Type B pancreatic cell (in vitro differentiated cells): Measurements from ENCODE around the gene CHTF18. TPM values are rescaled to one million over a fixed set of nuclear protein-coding genes. Genes with fewer than 3 reads are reported as not detected.

Experiments used
- DNase-seq: peaks from one replicate; pipeline ENCODE4 v3.0.0; 2021; ENCODE audit warnings: mixed read lengths; ENCODE audit not compliant: unreplicated experiment; ENCODE audit errors: extremely low spot score
- H3K27ac Mint-ChIP-seq: 2 replicates; pipeline ENCODE4 v1.8.0; 2021; ENCODE audit warnings: mild to moderate bottlenecking, mixed read lengths
- H3K27me3 Mint-ChIP-seq: 2 replicates; pipeline ENCODE4 v1.8.0; 2021; ENCODE audit warnings: mixed read lengths
- H3K36me3 Mint-ChIP-seq: 2 replicates; pipeline ENCODE4 v1.8.0; 2021; ENCODE audit warnings: mixed read lengths
- H3K4me1 Mint-ChIP-seq: one replicate; pipeline ENCODE4 v1.8.0; 2021; ENCODE audit warnings: mixed read lengths; ENCODE audit not compliant: unreplicated experiment
- H3K4me3 Mint-ChIP-seq: 2 replicates; pipeline ENCODE4 v1.8.0; 2021; ENCODE audit warnings: mild to moderate bottlenecking, mixed read lengths
- H3K9me3 Mint-ChIP-seq: 2 replicates; pipeline ENCODE4 v1.8.0; 2021; ENCODE audit warnings: mixed read lengths
- CTCF ChIP-seq: fragments of 200-600 bp; sonication (generic); conservative IDR thresholded peaks from 2 replicates; pipeline ENCODE4 v1.5.0; 2021; ENCODE audit warnings: antibody characterized with exemption, mild to moderate bottlenecking
- total RNA-seq: library from RNA; stranded (reverse); gene quantifications from 2 replicates; pipeline ENCODE4 v1.2.1, GENCODE V29; 2021; ENCODE audit warnings: low replicate concordance

CHTF18 gene
- total RNA-seq, 1 donor from 2014 or later: 105 TPM

GRCh38 chr16:799111-799947, 10.9 kb downstream of the CHTF18 start:
- H3K36me3 Mint-ChIP-seq: no peaks in the 10 kb centered on the region
- H3K4me1 Mint-ChIP-seq: no peaks in the 10 kb centered on the region
- no peak for DNase-seq
- no peak overlapping the region for H3K4me3 Mint-ChIP-seq
- H3K27ac Mint-ChIP-seq: no peak overlapping the region
- H3K27me3 Mint-ChIP-seq: peaks cover 50% of the 10 kb centered on the region
- no peak for TF ChIP-seq CTCF
- no peaks in the 10 kb centered on the region for H3K9me3 Mint-ChIP-seq

GRCh38 chr16:799948-800833, 11.8 kb downstream of the CHTF18 start, which contains the start of gene GNG13:
TSS of gene GNG13 (minus strand) at chr16:800734. CDS start at chr16:799077, 1,657 bp downstream.
- Mint-ChIP-seq H3K4me3 (no peak within 1 kb of the TSS), H3K4me1 (no peaks in the 10 kb centered on the region)
- no peak for DNase-seq

GRCh38 chr16:800834-801511, 12.6 kb downstream of the CHTF18 start:
- H3K4me3 Mint-ChIP-seq: no peak overlapping the region
- no peak overlapping the region for H3K27ac Mint-ChIP-seq
- DNase-seq: no peak
- peaks cover 55% of the 10 kb centered on the region for H3K27me3 Mint-ChIP-seq
- no peaks in the 10 kb centered on the region for H3K9me3 Mint-ChIP-seq
- H3K36me3 Mint-ChIP-seq: no peaks in the 10 kb centered on the region
- H3K4me1 Mint-ChIP-seq: no peaks in the 10 kb centered on the region
- TF ChIP-seq CTCF: no peak

More at GRCh38 chr16:799948-800833, 11.8 kb downstream of the CHTF18 start, which contains the start of gene GNG13:
- no peak within 1 kb of the TSS for H3K27ac Mint-ChIP-seq
- TF ChIP-seq CTCF: no peak
- H3K36me3 Mint-ChIP-seq: no peaks in the 10 kb centered on the region
- no peaks in the 10 kb centered on the region for H3K9me3 Mint-ChIP-seq
- peaks cover 55% of the 10 kb centered on the region for H3K27me3 Mint-ChIP-seq

- no peaks in the 10 kb centered on the region for H3K9me3 Mint-ChIP-seq
- H3K27me3 Mint-ChIP-seq: peaks cover 55% of the 10 kb centered on the region
- H3K27ac Mint-ChIP-seq: no peak overlapping the region
- no peak for DNase-seq
- H3K4me3 Mint-ChIP-seq: no peak overlapping the region
- H3K4me1 Mint-ChIP-seq: no peaks in the 10 kb centered on the region
- no peak for TF ChIP-seq CTCF
- no peaks in the 10 kb centered on the region for H3K36me3 Mint-ChIP-seq
Measured at GRCh38 chr16:801584-802363, 13.4 kb downstream of the CHTF18 start.

GRCh38 chr16:802461-802860, 14.0 kb downstream of the CHTF18 start:
- no peaks in the 10 kb centered on the region for H3K36me3 Mint-ChIP-seq
- DNase-seq: no peak
- no peaks in the 10 kb centered on the region for H3K4me1 Mint-ChIP-seq
- no peak overlapping the region for H3K4me3 Mint-ChIP-seq
- no peak for TF ChIP-seq CTCF
- H3K27me3 Mint-ChIP-seq: peaks cover 55% of the 10 kb centered on the region
- H3K27ac Mint-ChIP-seq: no peak overlapping the region
- H3K9me3 Mint-ChIP-seq: no peaks in the 10 kb centered on the region
